Measurements from ENCODE around the gene LSM8. TPM values are rescaled to one million over a fixed set of nuclear protein-coding genes. Genes with fewer than 3 reads are reported as not detected.
A peak's percentile ranks its signal among the peaks of the same experiment; 100 is the strongest.

LSM8 gene
- total and polyA plus RNA-seq, 8 donors: 0.58 to 58.0 (median 27.6) TPM

GRCh38 chr7:118214051-118214832 lies 30.3 kb downstream of the LSM8 start:
- Histone ChIP-seq H3K9me3 (no peaks in the 10 kb centered on the region), H3K27me3 (peaks cover 0 to 7% (median 0%) of the 10 kb centered on the region in 3 donors), H3K4me1 (peaks cover 0 to 18% (median 5%) of the 10 kb centered on the region in 4 donors), H3K27ac (peak overlapping the region in 2 of 5 donors; percentile 47 to 59), H3K4me3 (peak overlapping the region; percentile 47 to 60 (median 54)), H3K36me3 (no peaks in the 10 kb centered on the region)
- intact Hi-C loops (cut with DNase I; ENCODE audit: low total_unique reads): no loop called here
- TF ChIP-seq POLR2AphosphoS5 (IDR thresholded peaks at IDR 0.05): peak in 2 of 3 donors; percentile 27 to 34
- TF ChIP-seq CTCF (IDR thresholded peaks at IDR 0.05): no peak
- 4 to 19% (median 7%) methylated on average over 35 to 49 of the region's 49 CpGs for WGBS, 5 donors
- DNase-seq: peak; percentile 58 to 95

GRCh38 chr7:118214833-118215182 lies 30.8 kb downstream of the LSM8 start:
- Histone ChIP-seq H3K36me3 (no peaks in the 10 kb centered on the region), H3K4me1 (peaks cover 0 to 18% (median 5%) of the 10 kb centered on the region in 4 donors), H3K27me3 (peaks cover 0 to 7% (median 0%) of the 10 kb centered on the region in 3 donors), H3K4me3 (peak overlapping the region; percentile 47 to 60 (median 54)), H3K27ac (peak overlapping the region in 2 of 5 donors; percentile 47 to 59), H3K9me3 (no peaks in the 10 kb centered on the region)
- 32 to 46% (median 37%) methylated on average over 3 of the region's 3 CpGs for WGBS, 5 donors
- intact Hi-C loops (cut with DNase I; ENCODE audit: low total_unique reads): no loop called here
- no peak for DNase-seq
- TF ChIP-seq EP300 (IDR thresholded peaks at IDR 0.05): no peak
- TF ChIP-seq CTCF (IDR thresholded peaks at IDR 0.05): no peak
- TF ChIP-seq POLR2AphosphoS5 (IDR thresholded peaks at IDR 0.05): no peak
- TF ChIP-seq POLR2A (IDR thresholded peaks at IDR 0.05): no peak

- no peak overlapping the region for H3K4me3 ChIP-seq
- 15 to 50% (median 31%) methylated on average over 1 of the region's 1 CpG for WGBS, 5 donors
Observed at GRCh38 chr7:118217210-118217619, 33.3 kb downstream of the LSM8 start.

More at GRCh38 chr7:118217210-118217619, 33.3 kb downstream of the LSM8 start:
- intact Hi-C loops (cut with DNase I; ENCODE audit: low total_unique reads): no loop called here
- peaks cover 0 to 18% (median 5%) of the 10 kb centered on the region in 4 donors for H3K4me1 ChIP-seq
- no peaks in the 10 kb centered on the region for H3K36me3 ChIP-seq
- H3K9me3 ChIP-seq: no peaks in the 10 kb centered on the region
- TF ChIP-seq CTCF (IDR thresholded peaks at IDR 0.05) (no peak), EP300 (IDR thresholded peaks at IDR 0.05) (no peak), POLR2A (IDR thresholded peaks at IDR 0.05) (no peak), POLR2AphosphoS5 (IDR thresholded peaks at IDR 0.05) (no peak)
- DNase-seq: no peak
- H3K27ac ChIP-seq: no peak overlapping the region
- peaks cover 0 to 7% (median 0%) of the 10 kb centered on the region in 3 donors for H3K27me3 ChIP-seq
